DND-41 (cell line): ENCODE data around the gene TEX2.

ENCODE experiments used
- CTCF ChIP-seq: IDR thresholded peaks from 2 replicates; pipeline ENCODE4 v1.5.1; 2012; ENCODE audit warnings: borderline replicate concordance, low read length, moderate library complexity, mild to moderate bottlenecking; ENCODE audit not compliant: poor library complexity, severe bottlenecking; ENCODE audit errors: extremely low read depth
- EZH2 ChIP-seq: IDR thresholded peaks from 3 replicates; pipeline ENCODE4 v1.6.1; 2012; ENCODE audit warnings: borderline replicate concordance, low read depth, mild to moderate bottlenecking, moderate library complexity, low read length, inconsistent platforms; ENCODE audit not compliant: severe bottlenecking

- TF ChIP-seq CTCF (no peak), EZH2 (no peak)
Observed at GRCh38 chr17:64247836-64248235, 15.2 kb downstream of the TEX2 start.
